8988T (cell line): Measurements from ENCODE around the gene RNF13.
"Not testable (repeated sequence)": the region's sequence is repeated elsewhere in the genome, so short reads cannot be mapped to it uniquely, and the experiment has no call there.

Experiments used
- DNase-seq: peaks from one replicate; pipeline ENCODE4 v3.0.0; 2011

The RNF13 gene

GRCh38 chr3:149902498-149903139, 89.6 kb downstream of the RNF13 start:
- DNase-seq = no peak

GRCh38 chr3:149906036-149906435, 93.0 kb downstream of the RNF13 start:
- no peak for DNase-seq

- no peak for DNase-seq
Observed at GRCh38 chr3:149908424-149908957, 95.5 kb downstream of the RNF13 start.

- no peak for DNase-seq
Observed at GRCh38 chr3:149909923-149910322, 96.9 kb downstream of the RNF13 start.

GRCh38 chr3:149917124-149917667, 104.2 kb downstream of the RNF13 start:
- no peak for DNase-seq

GRCh38 chr3:149919509-149919908, 106.5 kb downstream of the RNF13 start:
- no peak for DNase-seq

GRCh38 chr3:149920119-149920518, 107.1 kb downstream of the RNF13 start:
- no peak for DNase-seq

- no peak for DNase-seq
Observed at GRCh38 chr3:149933008-149933407, 120.0 kb downstream of the RNF13 start.

GRCh38 chr3:149933858-149934257, 120.8 kb downstream of the RNF13 start:
- DNase-seq = no peak

- no peak for DNase-seq
Observed at GRCh38 chr3:149934524-149934923, 121.5 kb downstream of the RNF13 start.

GRCh38 chr3:149936812-149937230, 123.8 kb downstream of the RNF13 start:
- DNase-seq = no peak

GRCh38 chr3:149938392-149939055, 125.5 kb downstream of the RNF13 start:
- DNase-seq = not testable (repeated sequence)

GRCh38 chr3:149941186-149941585, 128.2 kb downstream of the RNF13 start:
- DNase-seq = no peak

GRCh38 chr3:149941946-149942345, 128.9 kb downstream of the RNF13 start:
- no peak for DNase-seq

GRCh38 chr3:149942409-149942808, 129.4 kb downstream of the RNF13 start:
- DNase-seq = no peak

GRCh38 chr3:149943966-149944365, 131.0 kb downstream of the RNF13 start:
- DNase-seq = not testable (repeated sequence)

- DNase-seq = no peak
Observed at GRCh38 chr3:149947231-149947630, 134.2 kb downstream of the RNF13 start.

- no peak for DNase-seq
Observed at GRCh38 chr3:149949181-149949580, 136.2 kb downstream of the RNF13 start.

- no peak for DNase-seq
Observed at GRCh38 chr3:149954812-149955211, 141.8 kb downstream of the RNF13 start.

- no peak for DNase-seq
Observed at GRCh38 chr3:149955449-149955848, 142.4 kb downstream of the RNF13 start.

GRCh38 chr3:149957361-149958125, 144.5 kb downstream of the RNF13 start:
- no peak for DNase-seq

GRCh38 chr3:149958171-149958796, 145.3 kb downstream of the RNF13 start:
- no peak for DNase-seq

- no peak for DNase-seq
Observed at GRCh38 chr3:149959443-149959842, 146.4 kb downstream of the RNF13 start.
